Stimulated activated CD4-positive, alpha-beta T cell treated with anti-CD3 and anti-CD28 coated beads, Interleukin-2, amount 100 ng/mL, for 24 hours (primary cell): Measurements from ENCODE around the gene MROH8.
A peak's percentile ranks its signal among the peaks of the same experiment; 100 is the strongest.
"Not testable (repeated sequence)": the region's sequence is repeated elsewhere in the genome, so short reads cannot be mapped to it uniquely, and the experiment has no call there.

Experiments used
- DNase-seq, 2 donors: peaks; one replicate each; pipeline ENCODE4 v3.0.0-alpha.2; 2020

MROH8 gene

GRCh38 chr20:37152284-37152683, 27.1 kb downstream of the MROH8 start:
- DNase-seq: no peak

- no peak for DNase-seq
Observed at GRCh38 chr20:37151529-37151928, 27.8 kb downstream of the MROH8 start.

GRCh38 chr20:37150864-37151263, 28.5 kb downstream of the MROH8 start:
- not testable (repeated sequence) for DNase-seq

GRCh38 chr20:37147250-37147649, 32.1 kb downstream of the MROH8 start:
- DNase-seq: no peak

- no peak for DNase-seq
Observed at GRCh38 chr20:37144856-37145404, 34.4 kb downstream of the MROH8 start.

GRCh38 chr20:37142708-37143107, 36.6 kb downstream of the MROH8 start:
- DNase-seq: no peak

- no peak for DNase-seq
Observed at GRCh38 chr20:37137547-37137946, 41.8 kb downstream of the MROH8 start.

- no peak for DNase-seq
Observed at GRCh38 chr20:37133952-37134351, 45.4 kb downstream of the MROH8 start.

- no peak for DNase-seq
Observed at GRCh38 chr20:37131486-37131885, 47.9 kb downstream of the MROH8 start.

- no peak for DNase-seq
Observed at GRCh38 chr20:37128803-37129202, 50.5 kb downstream of the MROH8 start.

GRCh38 chr20:37126290-37126689, 53.1 kb downstream of the MROH8 start:
- not testable (repeated sequence) for DNase-seq

GRCh38 chr20:37123441-37123840, 55.9 kb downstream of the MROH8 start:
- no peak for DNase-seq

GRCh38 chr20:37120497-37120896, 58.9 kb downstream of the MROH8 start:
- no peak for DNase-seq

GRCh38 chr20:37119356-37120036, 59.9 kb downstream of the MROH8 start:
- no peak for DNase-seq

- DNase-seq: no peak
Observed at GRCh38 chr20:37114012-37114411, 65.3 kb downstream of the MROH8 start.

GRCh38 chr20:37111926-37112455, 67.4 kb downstream of the MROH8 start:
- DNase-seq: no peak

- DNase-seq: no peak
Observed at GRCh38 chr20:37108676-37109075, 70.7 kb downstream of the MROH8 start.

- DNase-seq: no peak
Observed at GRCh38 chr20:37102571-37102970, 76.8 kb downstream of the MROH8 start.

- no peak for DNase-seq
Observed at GRCh38 chr20:37096415-37097041, 82.8 kb downstream of the MROH8 start.

GRCh38 chr20:37095599-37096414, 83.5 kb downstream of the MROH8 start, which contains the start of gene RBL1:
Gene RBL1, minus strand, starts transcription at chr20:37095997. Its CDS starts 69 bp downstream, at chr20:37095928.
- peak; percentile 88 to 89 for DNase-seq

GRCh38 chr20:37095108-37095598, 84.2 kb downstream of the MROH8 start:
- DNase-seq: peak; percentile 42 to 49

GRCh38 chr20:37090407-37090806, 88.9 kb downstream of the MROH8 start:
- no peak for DNase-seq

- DNase-seq: peak; percentile 14 to 27
Observed at GRCh38 chr20:37081717-37082289, 97.5 kb downstream of the MROH8 start.
